Karpas-422 (cell line): ENCODE results near the gene HLA-DQA2. TPM values are rescaled to one million over a fixed set of nuclear protein-coding genes. Genes with fewer than 3 reads are reported as not detected.
"Not testable (repeated sequence)": the region's sequence is repeated elsewhere in the genome, so short reads cannot be mapped to it uniquely, and the experiment has no call there.

Experiments
- DNase-seq: peaks from one replicate; pipeline ENCODE4 v3.0.0-alpha.2; 2015
- H2AFZ ChIP-seq: fragments of 200-600 bp; sonication (generic); 2 replicates; pipeline ENCODE4 v1.6.1; 2014; ENCODE audit warnings: antibody characterized with exemption, low read length, mixed read lengths
- H3K27ac ChIP-seq: fragments of 200-600 bp; sonication (generic); 2 replicates; pipeline ENCODE4 v1.5.1; 2014; ENCODE audit warnings: mild to moderate bottlenecking, low read length, moderate library complexity
- H3K27me3 ChIP-seq: fragments of 200-600 bp; sonication (generic); 2 replicates; pipeline ENCODE4 v1.6.1; 2014; ENCODE audit warnings: low read length, mixed read lengths
- H3K36me3 ChIP-seq: fragments of 200-600 bp; sonication (generic); 2 replicates; pipeline ENCODE4 v1.6.1; 2014; ENCODE audit warnings: low read length, mixed read lengths; ENCODE audit not compliant: insufficient read depth
- H3K4me1 ChIP-seq: fragments of 200-600 bp; sonication (generic); 2 replicates; pipeline ENCODE4 v1.6.1; 2014; ENCODE audit warnings: mild to moderate bottlenecking, low read length, mixed read lengths
- H3K4me2 ChIP-seq: fragments of 200-600 bp; sonication (generic); 2 replicates; pipeline ENCODE4 v1.6.1; 2014; ENCODE audit warnings: low read length, low read depth, mild to moderate bottlenecking; ENCODE audit not compliant: poor library complexity, severe bottlenecking
- H3K4me3 ChIP-seq: fragments of 200-600 bp; sonication (generic); 2 replicates; pipeline ENCODE4 v1.5.1; 2014; ENCODE audit warnings: mild to moderate bottlenecking, antibody characterized with exemption, low read length, mixed read lengths
- H3K79me2 ChIP-seq: fragments of 200-600 bp; sonication (generic); 2 replicates; pipeline ENCODE4 v1.6.1; 2014; ENCODE audit warnings: mild to moderate bottlenecking, low read length, mixed read lengths
- H3K9ac ChIP-seq: fragments of 200-600 bp; sonication (generic); 2 replicates; pipeline ENCODE4 v1.6.0; 2014; ENCODE audit warnings: low read length
- H3K9me2 ChIP-seq: fragments of 200-600 bp; sonication (generic), shearing (Covaris generic); replicated peaks from 2 replicates; pipeline ENCODE4 v1.6.0; 2014; ENCODE audit warnings: mild to moderate bottlenecking, low read length, moderate library complexity; ENCODE audit not compliant: insufficient read depth
- H3K9me3 ChIP-seq: fragments of 300-700, 200-600 bp; sonication (generic); 2 replicates; pipeline ENCODE4 v1.6.1; 2014; ENCODE audit warnings: low read length, mixed read lengths
- H4K20me1 ChIP-seq: fragments of 200-600 bp; sonication (generic); 2 replicates; pipeline ENCODE4 v1.6.1; 2014; ENCODE audit warnings: mild to moderate bottlenecking, antibody characterized with exemption, low read length, low read depth; ENCODE audit not compliant: insufficient read depth
- total RNA-seq: library from RNA; depleted of rRNA; stranded (reverse); fragments of >200 nt; shearing (Covaris generic); gene quantifications from 2 replicates; pipeline ENCODE4 v1.2.3, GENCODE V29; 2014; ENCODE audit warnings: low replicate concordance

The HLA-DQA2 gene
- total RNA-seq, 1 experiment from 2014 or later = 66.5 TPM

DNA sequence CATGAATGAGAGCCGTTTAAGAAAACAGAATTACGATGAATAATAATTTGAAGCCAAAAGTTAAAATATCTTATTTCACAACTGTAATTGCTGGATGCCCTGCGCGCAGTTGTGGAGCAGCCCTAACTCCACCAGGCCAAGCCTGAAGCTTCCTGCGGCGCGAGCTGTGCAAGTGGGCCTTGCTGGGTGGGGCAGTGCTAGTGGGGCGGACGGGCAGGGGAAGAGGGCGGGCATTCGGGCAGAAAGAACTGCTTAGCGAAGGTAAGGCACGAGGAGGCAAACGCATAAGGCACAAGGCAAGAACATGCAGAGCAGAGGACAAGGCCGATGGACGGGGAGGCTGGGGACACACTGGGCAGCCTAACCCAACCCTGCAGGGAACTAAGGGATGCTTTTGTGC, 19.9 kb downstream of the HLA-DQA2 start:
- no peaks in the 10 kb centered on the region for H3K79me2 ChIP-seq
- no peak overlapping the region for H3K4me2 ChIP-seq
- no peaks in the 10 kb centered on the region; the same call in 1 of the 2 replicates for H3K4me1 ChIP-seq
- H3K9me2 ChIP-seq = no peaks in the 10 kb centered on the region
- H2AFZ ChIP-seq = no peak overlapping the region
- no peaks in the 10 kb centered on the region for H3K27me3 ChIP-seq
- no peaks in the 10 kb centered on the region for H3K9me3 ChIP-seq
- H3K36me3 ChIP-seq = no peaks in the 10 kb centered on the region
- no peak for DNase-seq
- H3K27ac ChIP-seq = no peak overlapping the region
- H3K9ac ChIP-seq = no peak overlapping the region
- H4K20me1 ChIP-seq = no peaks in the 10 kb centered on the region
- no peak overlapping the region for H3K4me3 ChIP-seq

GRCh38 chr6:32761548-32761947, 20.4 kb downstream of the HLA-DQA2 start:
- Histone ChIP-seq H3K4me1 (no peaks in the 10 kb centered on the region; the same call in 1 of the 2 replicates), H3K9ac (no peak overlapping the region), H2AFZ (no peak overlapping the region), H3K9me3 (no peaks in the 10 kb centered on the region), H3K79me2 (no peaks in the 10 kb centered on the region), H3K4me3 (no peak overlapping the region), H3K9me2 (no peaks in the 10 kb centered on the region), H4K20me1 (no peaks in the 10 kb centered on the region), H3K27me3 (no peaks in the 10 kb centered on the region), H3K4me2 (no peak overlapping the region), H3K36me3 (no peaks in the 10 kb centered on the region), H3K27ac (no peak overlapping the region)
- DNase-seq = no peak

GRCh38 chr6:32763421-32763820, 22.2 kb downstream of the HLA-DQA2 start, which contains the start of gene HLA-DQB2:
Gene HLA-DQB2 (minus strand): TSS chr6:32763532. CDS start chr6:32763470, 62 bp downstream.
- H3K4me2 ChIP-seq = no peak within 1 kb of the TSS
- no peaks in the 10 kb centered on the region for H3K27me3 ChIP-seq
- no peak within 1 kb of the TSS for H3K9ac ChIP-seq
- no peak for DNase-seq
- H4K20me1 ChIP-seq = no peaks in the 10 kb centered on the region
- no peak within 1 kb of the TSS for H3K4me3 ChIP-seq
- H2AFZ ChIP-seq = no peak within 1 kb of the TSS
- no peaks in the 10 kb centered on the region for H3K9me2 ChIP-seq
- H3K27ac ChIP-seq = no peak within 1 kb of the TSS
- H3K9me3 ChIP-seq = no peaks in the 10 kb centered on the region
- no peaks in the 10 kb centered on the region for H3K4me1 ChIP-seq
- no peaks in the 10 kb centered on the region for H3K79me2 ChIP-seq
- no peaks in the 10 kb centered on the region for H3K36me3 ChIP-seq

DNA sequence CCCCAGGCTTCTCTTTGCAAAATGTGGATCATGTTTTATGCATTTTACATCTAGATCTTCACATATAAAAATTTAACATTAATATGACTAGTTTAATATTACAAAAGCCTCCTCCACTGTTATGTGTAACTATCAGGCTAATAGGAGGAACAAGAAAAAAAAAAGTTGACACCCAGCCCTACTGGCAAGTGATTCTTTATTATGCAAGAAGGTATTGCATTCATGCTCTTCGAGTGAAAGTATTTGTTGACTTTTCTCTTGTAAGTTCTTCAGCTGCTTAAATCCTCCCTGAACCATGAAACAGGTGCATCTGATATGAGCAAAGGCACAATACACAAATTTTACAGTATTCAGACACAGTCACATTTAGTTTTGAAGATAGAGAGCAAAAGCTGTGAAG, 22.9 kb downstream of the HLA-DQA2 start:
- Histone ChIP-seq H3K9ac (no peak overlapping the region), H3K27ac (no peak overlapping the region), H3K9me3 (no peaks in the 10 kb centered on the region), H3K4me1 (no peaks in the 10 kb centered on the region), H3K27me3 (no peaks in the 10 kb centered on the region), H2AFZ (no peak overlapping the region), H3K9me2 (no peaks in the 10 kb centered on the region), H3K4me3 (no peak overlapping the region), H4K20me1 (no peaks in the 10 kb centered on the region), H3K36me3 (no peaks in the 10 kb centered on the region), H3K79me2 (no peaks in the 10 kb centered on the region), H3K4me2 (no peak overlapping the region)
- no peak for DNase-seq

DNA sequence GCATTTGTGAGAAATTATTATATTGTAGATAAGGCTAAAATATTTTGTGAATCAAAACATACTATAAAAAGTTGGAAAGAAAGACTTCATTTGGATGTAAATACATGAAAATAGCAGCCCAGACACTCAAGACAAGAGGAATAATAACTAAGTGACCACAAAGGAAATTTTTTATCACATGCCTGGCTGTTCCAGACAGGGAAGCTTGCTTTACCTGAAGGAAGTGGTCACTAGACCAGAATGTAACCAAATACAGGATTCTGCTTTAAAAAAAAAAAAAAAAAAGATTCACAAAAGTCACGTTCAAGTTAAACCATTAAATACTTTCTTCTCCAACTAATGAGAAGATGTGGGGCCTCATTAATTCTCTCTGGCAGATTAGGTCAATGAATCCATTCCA, 31.5 kb downstream of the HLA-DQA2 start:
- no peak overlapping the region for H3K9ac ChIP-seq
- H3K4me2 ChIP-seq = no peak overlapping the region
- H3K27me3 ChIP-seq = no peaks in the 10 kb centered on the region
- H3K27ac ChIP-seq = no peak overlapping the region
- no peaks in the 10 kb centered on the region for H3K79me2 ChIP-seq
- H3K4me3 ChIP-seq = no peak overlapping the region
- H2AFZ ChIP-seq = no peak overlapping the region
- no peaks in the 10 kb centered on the region for H3K36me3 ChIP-seq
- H4K20me1 ChIP-seq = no peaks in the 10 kb centered on the region
- H3K4me1 ChIP-seq = no peaks in the 10 kb centered on the region
- H3K9me3 ChIP-seq = no peaks in the 10 kb centered on the region
- no peaks in the 10 kb centered on the region for H3K9me2 ChIP-seq
- DNase-seq = no peak

GRCh38 chr6:32774426-32774825, 33.2 kb downstream of the HLA-DQA2 start:
- Histone ChIP-seq H3K4me3 (no peak overlapping the region), H3K9ac (no peak overlapping the region), H3K9me3 (no peaks in the 10 kb centered on the region), H3K36me3 (no peaks in the 10 kb centered on the region), H3K27me3 (no peaks in the 10 kb centered on the region), H3K9me2 (no peaks in the 10 kb centered on the region), H2AFZ (no peak overlapping the region), H4K20me1 (no peaks in the 10 kb centered on the region), H3K79me2 (no peaks in the 10 kb centered on the region), H3K4me2 (no peak overlapping the region), H3K4me1 (no peaks in the 10 kb centered on the region), H3K27ac (no peak overlapping the region)
- no peak for DNase-seq

DNA sequence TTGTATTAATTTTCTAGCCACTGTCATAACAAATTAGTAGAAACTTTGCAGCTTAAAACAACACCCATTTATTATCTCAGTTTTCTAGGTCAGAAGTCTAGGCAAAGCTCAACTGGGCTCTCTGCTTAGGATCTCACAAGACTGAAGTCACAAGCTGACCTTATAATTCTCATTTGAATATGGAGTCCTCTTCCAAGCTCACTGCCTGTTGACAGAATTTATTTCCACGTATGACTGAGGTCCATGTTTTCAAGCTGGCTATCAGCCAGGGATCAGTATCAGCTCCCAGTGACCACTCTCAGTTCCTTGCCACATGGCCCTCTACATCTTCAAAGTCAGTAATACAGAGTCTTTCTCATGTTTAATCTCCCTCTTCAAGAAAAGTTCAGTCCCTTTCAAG, 33.9 kb downstream of the HLA-DQA2 start:
- Histone ChIP-seq H3K4me1 (no peaks in the 10 kb centered on the region), H4K20me1 (no peaks in the 10 kb centered on the region), H3K4me3 (no peak overlapping the region), H3K36me3 (no peaks in the 10 kb centered on the region), H3K9me3 (no peaks in the 10 kb centered on the region), H3K27me3 (no peaks in the 10 kb centered on the region), H3K79me2 (no peaks in the 10 kb centered on the region), H3K9ac (no peak overlapping the region), H3K4me2 (no peak overlapping the region), H3K9me2 (no peaks in the 10 kb centered on the region), H3K27ac (no peak overlapping the region), H2AFZ (no peak overlapping the region)
- DNase-seq = no peak

DNA sequence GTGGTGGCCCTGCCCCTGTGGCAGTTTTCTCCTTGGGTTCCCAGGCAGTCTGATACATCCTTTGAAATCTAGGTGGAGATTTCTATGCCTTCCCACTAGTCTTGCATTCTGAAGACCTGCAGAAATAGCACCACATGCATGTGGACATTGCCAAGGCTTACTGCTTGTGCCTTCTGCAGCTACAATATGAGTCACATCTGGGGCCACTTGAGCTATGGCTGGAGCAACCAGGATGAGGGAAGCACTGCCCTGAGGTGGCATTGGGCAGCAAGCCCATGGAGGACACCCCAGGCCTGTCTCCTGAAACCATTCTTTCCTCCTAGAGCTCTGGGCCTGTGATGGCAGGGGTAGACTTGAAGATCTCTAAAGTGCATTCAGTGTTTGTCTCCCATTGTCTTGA, 37.8 kb downstream of the HLA-DQA2 start:
- no peaks in the 10 kb centered on the region for H3K27me3 ChIP-seq

DNA sequence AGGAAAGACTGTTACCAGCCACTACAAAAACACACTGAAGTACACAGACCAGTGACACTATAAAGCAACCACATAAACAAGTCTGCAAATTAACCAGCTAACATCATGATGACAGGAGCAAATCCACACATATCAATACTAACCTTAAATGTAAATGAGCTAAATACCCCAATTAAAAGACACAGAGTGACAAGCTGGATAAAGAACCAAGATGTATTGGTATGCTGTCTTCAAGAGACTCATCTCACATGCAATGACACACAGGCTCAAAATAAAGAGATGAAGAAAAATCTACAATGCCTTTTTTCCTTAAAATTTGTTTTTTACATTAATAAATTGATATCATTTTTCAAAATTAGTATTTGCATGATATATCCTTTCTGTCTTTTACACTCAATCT, 41.7 kb downstream of the HLA-DQA2 start:
- H3K9me3 ChIP-seq, H2AFZ ChIP-seq, H3K9ac ChIP-seq, H3K79me2 ChIP-seq, H3K27me3 ChIP-seq, H3K4me1 ChIP-seq, H4K20me1 ChIP-seq, H3K4me3 ChIP-seq, H3K27ac ChIP-seq, H3K9me2 ChIP-seq, H3K36me3 ChIP-seq, H3K4me2 ChIP-seq, DNase-seq: not testable (repeated sequence)

More for the DNA sequence above, 37.8 kb downstream of the HLA-DQA2 start:
- H2AFZ ChIP-seq = no peak overlapping the region
- H3K27ac ChIP-seq = no peak overlapping the region
- no peak overlapping the region for H3K4me3 ChIP-seq
- no peaks in the 10 kb centered on the region for H4K20me1 ChIP-seq
- no peaks in the 10 kb centered on the region for H3K9me2 ChIP-seq
- no peaks in the 10 kb centered on the region for H3K4me1 ChIP-seq
- no peak overlapping the region for H3K9ac ChIP-seq
- no peaks in the 10 kb centered on the region for H3K36me3 ChIP-seq
- H3K9me3 ChIP-seq = no peaks in the 10 kb centered on the region
- no peaks in the 10 kb centered on the region for H3K79me2 ChIP-seq
- DNase-seq = no peak
- no peak overlapping the region for H3K4me2 ChIP-seq
